Activated T-cell treated with anti-CD3 and anti-CD28 coated beads, Interleukin-2, amount 50 U/mL, for 4 hours (primary cell): ENCODE data around the gene ZBTB16. TPM values are rescaled to one million over a fixed set of nuclear protein-coding genes. Genes with fewer than 3 reads are reported as not detected.

Experiments
- ATAC-seq, 2 donors: fragments of 200-7000 bp; cut with Tn5 transposase; one replicate each; pipeline ENCODE4 v1.10.0; 2021
- DNase-seq: peaks from one replicate; pipeline ENCODE4 v3.0.0-alpha.2; 2020
- H3K27me3 Mint-ChIP-seq: one replicate; pipeline ENCODE4 v1.8.0; 2021; ENCODE audit warnings: low read depth, mixed read lengths
- H3K36me3 Mint-ChIP-seq: one replicate; pipeline ENCODE4 v1.8.0; 2022; ENCODE audit warnings: mixed read lengths; ENCODE audit not compliant: insufficient read depth
- H3K4me1 Mint-ChIP-seq: one replicate; pipeline ENCODE4 v1.8.0; 2021; ENCODE audit warnings: low read depth, mixed read lengths
- H3K4me3 Mint-ChIP-seq: one replicate; pipeline ENCODE4 v1.8.0; 2021; ENCODE audit warnings: mild to moderate bottlenecking, moderate library complexity, mixed read lengths
- H3K9me3 Mint-ChIP-seq: one replicate; pipeline ENCODE4 v1.8.0; 2021; ENCODE audit warnings: mixed read lengths
- total RNA-seq, 3 donors: library from RNA; stranded (reverse); gene quantifications; one replicate each; pipeline ENCODE4 v1.2.1, GENCODE V29; 2021

Gene ZBTB16
- total RNA-seq, 3 donors from 2014 or later: 3.4 to 4.4 (median 4.1) TPM

GRCh38 chr11:114188851-114189570 lies 129.5 kb downstream of the ZBTB16 start:
- ATAC-seq (no peak), DNase-seq (no peak)
- H3K27me3 Mint-ChIP-seq: no peaks in the 10 kb centered on the region
- peaks cover 49% of the 10 kb centered on the region for H3K4me1 Mint-ChIP-seq
- peaks cover 10% of the 10 kb centered on the region for H3K36me3 Mint-ChIP-seq
- peaks cover 14% of the 10 kb centered on the region for H3K9me3 Mint-ChIP-seq
- H3K4me3 Mint-ChIP-seq: no peak overlapping the region

GRCh38 chr11:114190630-114191029 lies 131.1 kb downstream of the ZBTB16 start:
- H3K27me3 Mint-ChIP-seq: no peaks in the 10 kb centered on the region
- H3K36me3 Mint-ChIP-seq: peaks cover 10% of the 10 kb centered on the region
- ATAC-seq (no peak), DNase-seq (no peak)
- H3K9me3 Mint-ChIP-seq: peaks cover 14% of the 10 kb centered on the region
- peaks cover 52% of the 10 kb centered on the region for H3K4me1 Mint-ChIP-seq
- H3K4me3 Mint-ChIP-seq: no peak overlapping the region

- peaks cover 10% of the 10 kb centered on the region for H3K36me3 Mint-ChIP-seq
- peaks cover 42% of the 10 kb centered on the region for H3K4me1 Mint-ChIP-seq
- no peaks in the 10 kb centered on the region for H3K27me3 Mint-ChIP-seq
- DNase-seq (no peak), ATAC-seq (no peak)
- peaks cover 14% of the 10 kb centered on the region for H3K9me3 Mint-ChIP-seq
- H3K4me3 Mint-ChIP-seq: no peak overlapping the region
Observed at GRCh38 chr11:114191893-114192292, 132.4 kb downstream of the ZBTB16 start.

GRCh38 chr11:114192841-114193389 lies 133.4 kb downstream of the ZBTB16 start:
- H3K4me1 Mint-ChIP-seq: peaks cover 35% of the 10 kb centered on the region
- H3K9me3 Mint-ChIP-seq: peaks cover 14% of the 10 kb centered on the region
- H3K4me3 Mint-ChIP-seq: no peak overlapping the region
- H3K36me3 Mint-ChIP-seq: peaks cover 10% of the 10 kb centered on the region
- no peaks in the 10 kb centered on the region for H3K27me3 Mint-ChIP-seq
- DNase-seq: no peak
- no peak for ATAC-seq

- DNase-seq (no peak), ATAC-seq (no peak)
- no peak overlapping the region for H3K4me3 Mint-ChIP-seq
- H3K4me1 Mint-ChIP-seq: peaks cover 27% of the 10 kb centered on the region
- H3K36me3 Mint-ChIP-seq: peaks cover 6% of the 10 kb centered on the region
- H3K27me3 Mint-ChIP-seq: no peaks in the 10 kb centered on the region
- peaks cover 14% of the 10 kb centered on the region for H3K9me3 Mint-ChIP-seq
Observed at GRCh38 chr11:114193730-114194679, 134.5 kb downstream of the ZBTB16 start.

GRCh38 chr11:114194702-114195101 lies 135.2 kb downstream of the ZBTB16 start:
- DNase-seq: no peak
- no peak for ATAC-seq
- H3K27me3 Mint-ChIP-seq: no peaks in the 10 kb centered on the region
- peaks cover 14% of the 10 kb centered on the region for H3K9me3 Mint-ChIP-seq
- H3K4me3 Mint-ChIP-seq: no peak overlapping the region
- H3K36me3 Mint-ChIP-seq: peaks cover 6% of the 10 kb centered on the region
- peaks cover 26% of the 10 kb centered on the region for H3K4me1 Mint-ChIP-seq

GRCh38 chr11:114195151-114195550 lies 135.6 kb downstream of the ZBTB16 start:
- Mint-ChIP-seq H3K4me1 (peaks cover 25% of the 10 kb centered on the region), H3K9me3 (peaks cover 11% of the 10 kb centered on the region), H3K4me3 (no peak overlapping the region), H3K27me3 (no peaks in the 10 kb centered on the region), H3K36me3 (peaks cover 3% of the 10 kb centered on the region)
- DNase-seq (no peak), ATAC-seq (no peak)

GRCh38 chr11:114195981-114196731 lies 136.6 kb downstream of the ZBTB16 start:
- peaks cover 24% of the 10 kb centered on the region for H3K4me1 Mint-ChIP-seq
- DNase-seq (no peak), ATAC-seq (no peak)

GRCh38 chr11:114196997-114197703 lies 137.6 kb downstream of the ZBTB16 start:
- Mint-ChIP-seq H3K9me3 (no peaks in the 10 kb centered on the region), H3K4me3 (no peak overlapping the region), H3K27me3 (no peaks in the 10 kb centered on the region), H3K36me3 (no peaks in the 10 kb centered on the region), H3K4me1 (peaks cover 23% of the 10 kb centered on the region)
- DNase-seq (no peak), ATAC-seq (no peak)

More at GRCh38 chr11:114195981-114196731, 136.6 kb downstream of the ZBTB16 start:
- Mint-ChIP-seq H3K27me3 (no peaks in the 10 kb centered on the region), H3K4me3 (no peak overlapping the region), H3K9me3 (peaks cover 3% of the 10 kb centered on the region), H3K36me3 (peaks cover 3% of the 10 kb centered on the region)

- ATAC-seq (no peak), DNase-seq (no peak)
- H3K27me3 Mint-ChIP-seq: no peaks in the 10 kb centered on the region
- no peaks in the 10 kb centered on the region for H3K9me3 Mint-ChIP-seq
- peaks cover 21% of the 10 kb centered on the region for H3K4me1 Mint-ChIP-seq
- no peaks in the 10 kb centered on the region for H3K36me3 Mint-ChIP-seq
- no peak overlapping the region for H3K4me3 Mint-ChIP-seq
Observed at GRCh38 chr11:114197799-114198500, 138.4 kb downstream of the ZBTB16 start.

GRCh38 chr11:114199051-114199450 lies 139.5 kb downstream of the ZBTB16 start:
- ATAC-seq: no peak
- Mint-ChIP-seq H3K4me3 (no peak overlapping the region), H3K27me3 (no peaks in the 10 kb centered on the region), H3K9me3 (no peaks in the 10 kb centered on the region), H3K36me3 (no peaks in the 10 kb centered on the region), H3K4me1 (peaks cover 13% of the 10 kb centered on the region)
- no peak for DNase-seq

- Mint-ChIP-seq H3K36me3 (no peaks in the 10 kb centered on the region), H3K4me1 (peaks cover 3% of the 10 kb centered on the region), H3K4me3 (no peak overlapping the region), H3K9me3 (no peaks in the 10 kb centered on the region), H3K27me3 (no peaks in the 10 kb centered on the region)
- ATAC-seq (no peak), DNase-seq (no peak)
Observed at GRCh38 chr11:114200351-114201133, 141.0 kb downstream of the ZBTB16 start.
